Natural killer cell (primary cell): ENCODE data around the gene LYPD6B. TPM values are rescaled to one million over a fixed set of nuclear protein-coding genes. Genes with fewer than 3 reads are reported as not detected.

ENCODE experiments used
- ATAC-seq, 3 donors: fragments of 150-1000 bp in 2 of 3; fragments of 200-7000 bp in 1 of 3; cut with Tn5 transposase; 1 replicate in 1 of 3; 2 replicates in 2 of 3; pipeline ENCODE4 v1.10.0; 2021; ENCODE audit warnings: mild to moderate bottlenecking in 2 of 3, moderate library complexity in 2 of 3
- DNase-seq, 2 donors: peaks; one replicate each; pipeline versions ENCODE4 v3.0.0 to v3.0.0-alpha.2; 2013 to 2021; ENCODE audit warnings: mixed read lengths in 1 of 2
- H3K27ac ChIP-seq: one replicate; pipeline ENCODE4 v1.5.1; 2013; ENCODE audit warnings: mild to moderate bottlenecking, low read length
- H3K27me3 ChIP-seq: one replicate; pipeline ENCODE4 v1.6.1; 2013; ENCODE audit warnings: low read length; ENCODE audit not compliant: control insufficient read depth, insufficient read depth
- H3K36me3 ChIP-seq: one replicate; pipeline ENCODE4 v1.6.1; 2013; ENCODE audit warnings: low read length; ENCODE audit not compliant: control insufficient read depth, insufficient read depth
- H3K4me1 ChIP-seq: one replicate; pipeline ENCODE4 v1.6.1; 2013; ENCODE audit warnings: low read length; ENCODE audit not compliant: control insufficient read depth, insufficient read depth
- H3K4me3 ChIP-seq: one replicate; pipeline ENCODE4 v1.5.1; 2013; ENCODE audit warnings: low read length
- H3K9me3 ChIP-seq: one replicate; pipeline ENCODE4 v1.6.1; 2013; ENCODE audit warnings: low read length; ENCODE audit not compliant: control insufficient read depth, insufficient read depth
- H3K27ac Mint-ChIP-seq, 2 donors: one replicate each; pipeline ENCODE4 v1.8.0; 2022; ENCODE audit warnings: mild to moderate bottlenecking in 2 of 2, mixed read lengths in 2 of 2, moderate library complexity in 1 of 2
- H3K27me3 Mint-ChIP-seq, 2 donors: one replicate each; pipeline ENCODE4 v1.8.0; 2022; ENCODE audit warnings: low read depth in 2 of 2, mixed read lengths in 2 of 2
- H3K36me3 Mint-ChIP-seq: one replicate; pipeline ENCODE4 v1.8.0; 2022; ENCODE audit warnings: mixed read lengths
- H3K4me1 Mint-ChIP-seq, 2 donors: one replicate each; pipeline ENCODE4 v1.8.0; 2022; ENCODE audit warnings: mixed read lengths in 2 of 2
- H3K4me3 Mint-ChIP-seq: one replicate; pipeline ENCODE4 v1.8.0; 2022; ENCODE audit warnings: mild to moderate bottlenecking, moderate library complexity, mixed read lengths
- H3K9me3 Mint-ChIP-seq, 2 donors: one replicate each; pipeline ENCODE4 v1.8.0; 2022; ENCODE audit warnings: mixed read lengths in 2 of 2
- WGBS: methylation state at CpG from one replicate; pipeline ENCODE4 v1.1.7; 2013; ENCODE audit warnings: missing lambda C conversion rate; ENCODE audit not compliant: insufficient coverage; 5-methylcytosine and 5-hydroxymethylcytosine counted together
- intact Hi-C: fragments of 100-400 bp; cut with micrococcal nuclease; formaldehyde crosslinking; loops from one replicate; pipeline ENCODE4 v1.14.2; 2022
- total RNA-seq, 4 donors: library from RNA; stranded (reverse); fragments of 120-200 nt in 1 of 4; gene quantifications; one replicate each; pipeline versions ENCODE4 v1.2.3 to v1.2.4, GENCODE V29; 2013 to 2022
- TF ChIP-seq, protein P1 (sequence below): fragments of 200-600 bp; IDR thresholded peaks from one replicate; pipeline ENCODE4 v1.8.0; 2022; ENCODE audit warnings: antibody characterized with exemption

Gene LYPD6B
- total RNA-seq, 3 donors from 2014 or later (not counting 1 experiment from before 2014, with no cell fraction given) = not detected

GRCh38 chr2:149160701-149161217 lies 122.3 kb downstream of the LYPD6B start:
- intact Hi-C loops = no loop called here
- WGBS = 36% methylated on average over 8 of the region's 8 CpGs
- H3K27me3 Mint-ChIP-seq = peaks cover 4 to 9% of the 10 kb centered on the region in 2 donors

GRCh38 chr2:149161481-149162225 lies 123.2 kb downstream of the LYPD6B start:
- no peaks in the 10 kb centered on the region for H3K4me1 Mint-ChIP-seq
- TF ChIP-seq, protein P1, sequence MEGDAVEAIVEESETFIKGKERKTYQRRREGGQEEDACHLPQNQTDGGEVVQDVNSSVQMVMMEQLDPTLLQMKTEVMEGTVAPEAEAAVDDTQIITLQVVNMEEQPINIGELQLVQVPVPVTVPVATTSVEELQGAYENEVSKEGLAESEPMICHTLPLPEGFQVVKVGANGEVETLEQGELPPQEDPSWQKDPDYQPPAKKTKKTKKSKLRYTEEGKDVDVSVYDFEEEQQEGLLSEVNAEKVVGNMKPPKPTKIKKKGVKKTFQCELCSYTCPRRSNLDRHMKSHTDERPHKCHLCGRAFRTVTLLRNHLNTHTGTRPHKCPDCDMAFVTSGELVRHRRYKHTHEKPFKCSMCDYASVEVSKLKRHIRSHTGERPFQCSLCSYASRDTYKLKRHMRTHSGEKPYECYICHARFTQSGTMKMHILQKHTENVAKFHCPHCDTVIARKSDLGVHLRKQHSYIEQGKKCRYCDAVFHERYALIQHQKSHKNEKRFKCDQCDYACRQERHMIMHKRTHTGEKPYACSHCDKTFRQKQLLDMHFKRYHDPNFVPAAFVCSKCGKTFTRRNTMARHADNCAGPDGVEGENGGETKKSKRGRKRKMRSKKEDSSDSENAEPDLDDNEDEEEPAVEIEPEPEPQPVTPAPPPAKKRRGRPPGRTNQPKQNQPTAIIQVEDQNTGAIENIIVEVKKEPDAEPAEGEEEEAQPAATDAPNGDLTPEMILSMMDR = no peak

More at GRCh38 chr2:149160701-149161217, 122.3 kb downstream of the LYPD6B start:
- H3K27ac Mint-ChIP-seq = no peak overlapping the region
- H3K36me3 ChIP-seq = no peaks in the 10 kb centered on the region
- H3K9me3 Mint-ChIP-seq = no peaks in the 10 kb centered on the region
- no peak overlapping the region for H3K27ac ChIP-seq
- no peaks in the 10 kb centered on the region for H3K27me3 ChIP-seq
- H3K4me3 Mint-ChIP-seq = no peak overlapping the region
- peak in 1 of 3 donors; percentile 63 for ATAC-seq
- H3K36me3 Mint-ChIP-seq = no peaks in the 10 kb centered on the region
- peak in 1 of 2 donors; percentile 63 for DNase-seq
- H3K4me1 ChIP-seq = no peaks in the 10 kb centered on the region
- H3K9me3 ChIP-seq = no peaks in the 10 kb centered on the region
- TF ChIP-seq, protein P1 = no peak
- H3K4me3 ChIP-seq = no peak overlapping the region
- no peaks in the 10 kb centered on the region for H3K4me1 Mint-ChIP-seq

DNA sequence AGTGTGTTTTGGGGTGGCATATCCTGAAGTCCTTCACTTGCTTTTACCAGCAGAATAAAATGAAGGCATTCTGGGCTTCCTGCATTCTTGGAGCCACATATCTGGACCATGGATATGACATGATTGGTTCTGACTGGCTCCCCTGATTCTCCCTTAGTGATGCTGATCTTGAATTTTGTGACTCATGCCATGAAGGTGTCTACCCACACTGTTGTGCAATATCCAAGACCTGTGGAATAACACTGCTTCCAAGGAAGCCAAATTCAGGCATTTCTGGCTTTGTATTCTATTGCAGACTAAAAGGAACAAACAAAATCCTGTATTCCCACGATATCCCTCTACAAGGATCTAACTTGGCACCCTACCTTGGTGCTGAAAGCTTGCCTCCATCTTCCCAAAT lies 125.8 kb downstream of the LYPD6B start:
- intact Hi-C loops = no loop called here
- ATAC-seq (no peak), DNase-seq (no peak)
- Mint-ChIP-seq H3K36me3 (no peaks in the 10 kb centered on the region), H3K4me3 (no peak overlapping the region), H3K27me3 (peaks cover 4 to 9% of the 10 kb centered on the region in 2 donors), H3K9me3 (peaks cover 0 to 2% of the 10 kb centered on the region in 2 donors), H3K27ac (no peak overlapping the region), H3K4me1 (no peaks in the 10 kb centered on the region)
- no peaks in the 10 kb centered on the region for H3K4me1 ChIP-seq
- no peaks in the 10 kb centered on the region for H3K36me3 ChIP-seq
- 71% methylated on average over 1 of the region's 1 CpG for WGBS
- H3K4me3 ChIP-seq = no peak overlapping the region
- H3K27me3 ChIP-seq = no peaks in the 10 kb centered on the region
- H3K9me3 ChIP-seq = no peaks in the 10 kb centered on the region
- TF ChIP-seq, protein P1 = no peak
- no peak overlapping the region for H3K27ac ChIP-seq

More at GRCh38 chr2:149161481-149162225, 123.2 kb downstream of the LYPD6B start:
- H3K4me1 ChIP-seq = no peaks in the 10 kb centered on the region
- no peaks in the 10 kb centered on the region for H3K27me3 ChIP-seq
- Mint-ChIP-seq H3K27ac (no peak overlapping the region), H3K27me3 (peaks cover 4 to 9% of the 10 kb centered on the region in 2 donors), H3K4me3 (no peak overlapping the region), H3K9me3 (no peaks in the 10 kb centered on the region), H3K36me3 (no peaks in the 10 kb centered on the region)
- no peaks in the 10 kb centered on the region for H3K36me3 ChIP-seq
- no peak overlapping the region for H3K27ac ChIP-seq
- DNase-seq (no peak), ATAC-seq (peak in 1 of 3 donors; percentile 37)
- intact Hi-C loops = no loop called here
- no peak overlapping the region for H3K4me3 ChIP-seq
- WGBS = 65% methylated on average over 5 of the region's 5 CpGs
- H3K9me3 ChIP-seq = no peaks in the 10 kb centered on the region
